H54 (cell line): ENCODE measurements around the gene TMTC2.
A peak's percentile ranks its signal among the peaks of the same experiment; 100 is the strongest.

ENCODE experiments used
- DNase-seq: peaks from one replicate; pipeline ENCODE4 v3.0.0; 2011; ENCODE audit warnings: low spot score, mixed read lengths; ENCODE audit not compliant: insufficient read length
- FAIRE-seq: peaks from 3 replicates; lab custom pipeline; 2011; peaks lifted over from hg19 to GRCh38; lab: Jason Lieb, UNC
- POLR2A ChIP-seq: IDR thresholded peaks from 2 replicates; pipeline ENCODE4 v1.6.1; 2011; ENCODE audit warnings: low read depth, mild to moderate bottlenecking, low read length

Gene TMTC2

GRCh38 chr12:82691513-82691912 is 4.8 kb downstream of the TMTC2 start:
- TF ChIP-seq POLR2A, result no peak
- DNase-seq (no peak), FAIRE-seq (no peak)

GRCh38 chr12:82694276-82694675 is 7.6 kb downstream of the TMTC2 start:
- TF ChIP-seq POLR2A, result no peak
- FAIRE-seq, result no peak
- no peak for DNase-seq

GRCh38 chr12:82694970-82695369 is 8.3 kb downstream of the TMTC2 start:
- DNase-seq (no peak), FAIRE-seq (peak; percentile 75)
- no peak for TF ChIP-seq POLR2A

GRCh38 chr12:82695531-82695930 is 8.8 kb downstream of the TMTC2 start:
- TF ChIP-seq POLR2A, result no peak
- no peak for DNase-seq
- FAIRE-seq, result no peak

GRCh38 chr12:82696543-82696942 is 9.8 kb downstream of the TMTC2 start:
- FAIRE-seq (no peak), DNase-seq (no peak)
- no peak for TF ChIP-seq POLR2A

- FAIRE-seq (no peak), DNase-seq (no peak)
- TF ChIP-seq POLR2A, result no peak
Observed at GRCh38 chr12:82698708-82699564, 12.2 kb downstream of the TMTC2 start.

- no peak for TF ChIP-seq POLR2A
- FAIRE-seq (no peak), DNase-seq (no peak)
Observed at GRCh38 chr12:82705774-82706173, 19.1 kb downstream of the TMTC2 start.

- TF ChIP-seq POLR2A, result no peak
- FAIRE-seq (no peak), DNase-seq (no peak)
Observed at GRCh38 chr12:82708061-82708879, 21.6 kb downstream of the TMTC2 start.

- FAIRE-seq (no peak), DNase-seq (no peak)
- no peak for TF ChIP-seq POLR2A
Observed at GRCh38 chr12:82709794-82710355, 23.2 kb downstream of the TMTC2 start.

GRCh38 chr12:82710741-82711140 is 24.0 kb downstream of the TMTC2 start:
- FAIRE-seq (no peak), DNase-seq (no peak)
- no peak for TF ChIP-seq POLR2A

GRCh38 chr12:82714427-82714826 is 27.7 kb downstream of the TMTC2 start:
- DNase-seq (no peak), FAIRE-seq (no peak)
- TF ChIP-seq POLR2A, result no peak

- TF ChIP-seq POLR2A, result no peak
- FAIRE-seq (no peak), DNase-seq (no peak)
Observed at GRCh38 chr12:82721726-82722125, 35.0 kb downstream of the TMTC2 start.

- FAIRE-seq, result no peak
- TF ChIP-seq POLR2A, result no peak
- DNase-seq, result no peak
Observed at GRCh38 chr12:82723093-82723492, 36.4 kb downstream of the TMTC2 start.

- TF ChIP-seq POLR2A, result no peak
- DNase-seq (no peak), FAIRE-seq (no peak)
Observed at GRCh38 chr12:82723891-82724290, 37.2 kb downstream of the TMTC2 start.
